ENCODE results near the gene MAST4. TPM values are rescaled to one million over a fixed set of nuclear protein-coding genes. Genes with fewer than 3 reads are reported as not detected.

The MAST4 gene
- total and polyA plus RNA-seq, 2 donors (not counting 1 experiment from before 2014, with no cell fraction given) = 2.5 to 57.1 TPM

GRCh38 chr5:66993448-66993847 lies 397.3 kb downstream of the MAST4 start:
- H3K9me3 Mint-ChIP-seq (ENCODE audit: insufficient read depth) = no peaks in the 10 kb centered on the region
- H3K9ac ChIP-seq (ENCODE audit: low read length) = no peak overlapping the region
- H3K9me3 ChIP-seq (ENCODE audit: control extremely low read depth in 1 of 3, control insufficient read depth in 2 of 3, insufficient read depth in 1 of 3, low read length in 2 of 3) = no peaks in the 10 kb centered on the region
- H2AFZ ChIP-seq (ENCODE audit: insufficient read depth, low read depth, low read length, poor library complexity, severe bottlenecking) = no peak overlapping the region
- no peak overlapping the region for H3K27ac Mint-ChIP-seq
- H3K79me2 ChIP-seq (ENCODE audit: control insufficient read depth, insufficient read depth, low read length) = no peaks in the 10 kb centered on the region
- H3K4me3 ChIP-seq (ENCODE audit: control extremely low read depth in 1 of 5, extremely low read depth in 1 of 5, insufficient read depth in 1 of 5, low read depth in 2 of 5, low read length in 4 of 5) = no peak overlapping the region
- ChIA-PET POLR2A (no interaction called here), CTCF (interaction anchor here (0.8 kb wide), 1 partner anchor 11 kb away, joined by 3 read pairs; no protein-coding TSS in a partner anchor)
- no peaks in the 10 kb centered on the region for H3K27me3 Mint-ChIP-seq
- DNase-seq (no peak), ATAC-seq (ENCODE audit: low read depth) (no peak)
- H3K27ac ChIP-seq (ENCODE audit: low read length in 2 of 2) = no peak overlapping the region
- no peak for TF ChIP-seq CTCF (IDR thresholded peaks at IDR 0.05)
- no peak for TF ChIP-seq EZH2 (IDR thresholded peaks at IDR 0.05; ENCODE audit: borderline replicate concordance, insufficient read depth, low read depth, low read length, poor library complexity, severe bottlenecking)
- no peak overlapping the region for H3K4me2 ChIP-seq (replicated peaks; ENCODE audit: low read depth, low read length, poor library complexity, severe bottlenecking)
- no peaks in the 10 kb centered on the region for H3K27me3 ChIP-seq (replicated peaks in 1 of 4; ENCODE audit: control extremely low read depth in 1 of 4, control insufficient read depth in 3 of 4, insufficient read depth in 4 of 4, low read length in 3 of 4)
- no peaks in the 10 kb centered on the region for H3K36me3 ChIP-seq (replicated peaks in 1 of 2; ENCODE audit: control extremely low read depth in 1 of 2, control insufficient read depth in 1 of 2, extremely low read depth in 1 of 2, insufficient read depth in 2 of 2, low read length in 1 of 2)
- H3K4me1 Mint-ChIP-seq = no peaks in the 10 kb centered on the region
- peaks cover 0 to 2% of the 10 kb centered on the region in 2 donors for H3K4me1 ChIP-seq (ENCODE audit: control insufficient read depth in 2 of 2, insufficient read depth in 2 of 2, low read length in 2 of 2)
- intact Hi-C loops (cut with micrococcal nuclease) = no loop called here
- H4K20me1 ChIP-seq (ENCODE audit: control insufficient read depth, insufficient read depth, low read length, poor library complexity, severe bottlenecking) = no peaks in the 10 kb centered on the region
- no peak overlapping the region for H3K4me3 Mint-ChIP-seq

- H3K9ac ChIP-seq (ENCODE audit: low read length) = no peak overlapping the region
- H4K20me1 ChIP-seq (ENCODE audit: control insufficient read depth, insufficient read depth, low read length, poor library complexity, severe bottlenecking) = no peaks in the 10 kb centered on the region
- ChIA-PET POLR2A (no interaction called here), CTCF (interaction anchor here (0.8 kb wide), 1 partner anchor 11 kb away, joined by 3 read pairs; no protein-coding TSS in a partner anchor)
- H3K4me2 ChIP-seq (replicated peaks; ENCODE audit: low read depth, low read length, poor library complexity, severe bottlenecking) = no peak overlapping the region
- Mint-ChIP-seq H3K4me1 (no peaks in the 10 kb centered on the region), H3K27me3 (no peaks in the 10 kb centered on the region), H3K27ac (no peak overlapping the region), H3K9me3 (ENCODE audit: insufficient read depth) (no peaks in the 10 kb centered on the region), H3K4me3 (no peak overlapping the region)
- no peak overlapping the region for H3K4me3 ChIP-seq (ENCODE audit: control extremely low read depth in 1 of 5, extremely low read depth in 1 of 5, insufficient read depth in 1 of 5, low read depth in 2 of 5, low read length in 4 of 5)
- TF ChIP-seq EZH2 (IDR thresholded peaks at IDR 0.05; ENCODE audit: borderline replicate concordance, insufficient read depth, low read depth, low read length, poor library complexity, severe bottlenecking) (no peak), CTCF (IDR thresholded peaks at IDR 0.05) (no peak)
- DNase-seq (no peak), ATAC-seq (ENCODE audit: low read depth) (no peak)
- H3K27me3 ChIP-seq (replicated peaks in 1 of 4; ENCODE audit: control extremely low read depth in 1 of 4, control insufficient read depth in 3 of 4, insufficient read depth in 4 of 4, low read length in 3 of 4) = no peaks in the 10 kb centered on the region
- H3K4me1 ChIP-seq (ENCODE audit: control insufficient read depth in 2 of 2, insufficient read depth in 2 of 2, low read length in 2 of 2) = peaks cover 0 to 2% of the 10 kb centered on the region in 2 donors
- WGBS (ENCODE audit: insufficient coverage) = 100% methylated on average over 1 of the region's 4 CpGs
- intact Hi-C loops (cut with micrococcal nuclease) = no loop called here
- H2AFZ ChIP-seq (ENCODE audit: insufficient read depth, low read depth, low read length, poor library complexity, severe bottlenecking) = no peak overlapping the region
- H3K79me2 ChIP-seq (ENCODE audit: control insufficient read depth, insufficient read depth, low read length) = no peaks in the 10 kb centered on the region
- H3K36me3 ChIP-seq (replicated peaks in 1 of 2; ENCODE audit: control extremely low read depth in 1 of 2, control insufficient read depth in 1 of 2, extremely low read depth in 1 of 2, insufficient read depth in 2 of 2, low read length in 1 of 2) = no peaks in the 10 kb centered on the region
- H3K9me3 ChIP-seq (ENCODE audit: control extremely low read depth in 1 of 3, control insufficient read depth in 2 of 3, insufficient read depth in 1 of 3, low read length in 2 of 3) = no peaks in the 10 kb centered on the region
- no peak overlapping the region for H3K27ac ChIP-seq (ENCODE audit: low read length in 2 of 2)
Observed at GRCh38 chr5:66993882-66994281, 397.7 kb downstream of the MAST4 start.

Measured in B cell (primary cell).